ENCODE data around the gene PLEKHG7.
"Not testable (repeated sequence)": the region's sequence is repeated elsewhere in the genome, so short reads cannot be mapped to it uniquely, and the experiment has no call there.

The PLEKHG7 gene

GRCh38 chr12:92784797-92785562 is 82.2 kb downstream of the PLEKHG7 start:
- DNase-seq (ENCODE audit: low spot score), result peak; percentile 54
- TF ChIP-seq CTCF (IDR thresholded peaks at IDR 0.05; ENCODE audit: borderline replicate concordance, control extremely low read depth, extremely low read depth, insufficient read depth, missing control alignments), result peak; percentile 45
- in situ Hi-C loops (cut with MboI; ENCODE audit: low sequenced_read_pairs, unreplicated experiment), result loop anchor here (10.0 to 25.0 kb wide), 2 partner anchors 200 to 627 kb away; no protein-coding TSS in a partner anchor

DNA sequence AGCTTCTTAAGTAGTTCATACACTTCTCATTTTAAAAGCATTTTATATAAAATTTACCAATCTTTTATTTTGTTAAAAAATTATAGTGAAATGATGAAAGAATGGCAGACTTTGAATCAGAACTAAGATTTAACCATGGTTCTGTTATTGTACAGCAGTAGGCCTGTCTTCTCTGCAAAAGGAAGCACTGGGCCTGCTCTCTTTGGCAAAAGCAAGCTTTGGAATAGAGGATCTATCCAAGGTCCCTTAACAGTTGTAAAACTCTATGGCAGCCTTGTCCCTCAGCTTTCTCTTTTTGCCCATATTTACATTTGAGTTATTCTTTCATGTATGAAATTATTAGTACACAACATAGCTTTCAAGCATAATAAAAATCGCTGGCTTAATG is 82.8 kb downstream of the PLEKHG7 start:
- no peak for TF ChIP-seq CTCF (IDR thresholded peaks at IDR 0.05; ENCODE audit: borderline replicate concordance, control extremely low read depth, extremely low read depth, insufficient read depth, missing control alignments)
- no peak for DNase-seq (ENCODE audit: low spot score)
- in situ Hi-C loops (cut with MboI; ENCODE audit: low sequenced_read_pairs, unreplicated experiment), result loop anchor here (10.0 to 25.0 kb wide), 2 partner anchors 199 to 627 kb away; no protein-coding TSS in a partner anchor

- in situ Hi-C loops (cut with MboI; ENCODE audit: low sequenced_read_pairs, unreplicated experiment), result loop anchor here (10.0 to 25.0 kb wide), 2 partner anchors 199 to 626 kb away; no protein-coding TSS in a partner anchor
- no peak for DNase-seq (ENCODE audit: low spot score)
- no peak for TF ChIP-seq CTCF (IDR thresholded peaks at IDR 0.05; ENCODE audit: borderline replicate concordance, control extremely low read depth, extremely low read depth, insufficient read depth, missing control alignments)
Observed at GRCh38 chr12:92786045-92786444, 83.3 kb downstream of the PLEKHG7 start.

GRCh38 chr12:92794356-92794755 is 91.6 kb downstream of the PLEKHG7 start:
- DNase-seq (ENCODE audit: low spot score), result not testable (repeated sequence)
- in situ Hi-C loops (cut with MboI; ENCODE audit: low sequenced_read_pairs, unreplicated experiment), result loop anchor here (25.0 kb wide), 1 partner anchor 618 kb away; no protein-coding TSS in a partner anchor

DNA sequence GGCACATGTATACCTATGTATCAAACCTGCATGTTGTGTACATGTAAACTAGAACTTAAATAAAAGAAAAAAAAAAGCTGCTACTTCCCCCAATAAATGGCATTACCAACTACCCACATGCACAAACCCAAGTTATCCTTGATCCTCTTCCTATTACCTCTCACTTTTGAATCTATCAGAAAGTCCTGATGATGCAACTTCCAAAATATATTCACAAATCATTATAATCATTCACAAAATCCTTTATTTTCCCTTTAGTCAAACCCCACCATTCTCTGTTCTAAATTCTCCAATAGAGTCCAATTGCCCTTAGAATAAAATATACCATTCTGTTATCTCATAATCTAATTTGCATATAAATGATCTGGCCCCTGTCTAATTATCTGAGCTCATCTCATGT is 92.0 kb downstream of the PLEKHG7 start:
- in situ Hi-C loops (cut with MboI; ENCODE audit: low sequenced_read_pairs, unreplicated experiment), result loop anchor here (25.0 kb wide), 1 partner anchor 617 kb away; no protein-coding TSS in a partner anchor
- DNase-seq (ENCODE audit: low spot score), result no peak
- no peak for TF ChIP-seq CTCF (IDR thresholded peaks at IDR 0.05; ENCODE audit: borderline replicate concordance, control extremely low read depth, extremely low read depth, insufficient read depth, missing control alignments)

DNA sequence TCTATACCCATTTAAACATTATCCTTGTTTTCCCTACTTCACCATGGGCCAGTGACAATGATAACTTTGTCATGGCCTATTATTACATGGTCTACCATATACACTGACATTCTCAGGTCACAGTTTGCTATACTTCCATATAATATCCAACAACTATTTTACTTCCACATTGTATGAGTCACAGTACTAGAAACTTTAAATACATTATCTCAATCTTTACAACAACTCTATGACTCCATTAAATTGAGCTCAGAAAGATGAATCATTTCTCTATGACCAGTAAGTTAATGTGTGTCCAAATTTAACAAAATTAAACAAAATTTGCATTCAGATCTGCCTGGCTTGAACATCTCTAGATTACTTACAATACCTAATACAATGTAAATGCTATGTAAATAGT is 93.9 kb downstream of the PLEKHG7 start:
- no peak for TF ChIP-seq CTCF (IDR thresholded peaks at IDR 0.05; ENCODE audit: borderline replicate concordance, control extremely low read depth, extremely low read depth, insufficient read depth, missing control alignments)
- DNase-seq (ENCODE audit: low spot score), result no peak
- in situ Hi-C loops (cut with MboI; ENCODE audit: low sequenced_read_pairs, unreplicated experiment), result loop anchor here (25.0 kb wide), 1 partner anchor 616 kb away; no protein-coding TSS in a partner anchor

DNA sequence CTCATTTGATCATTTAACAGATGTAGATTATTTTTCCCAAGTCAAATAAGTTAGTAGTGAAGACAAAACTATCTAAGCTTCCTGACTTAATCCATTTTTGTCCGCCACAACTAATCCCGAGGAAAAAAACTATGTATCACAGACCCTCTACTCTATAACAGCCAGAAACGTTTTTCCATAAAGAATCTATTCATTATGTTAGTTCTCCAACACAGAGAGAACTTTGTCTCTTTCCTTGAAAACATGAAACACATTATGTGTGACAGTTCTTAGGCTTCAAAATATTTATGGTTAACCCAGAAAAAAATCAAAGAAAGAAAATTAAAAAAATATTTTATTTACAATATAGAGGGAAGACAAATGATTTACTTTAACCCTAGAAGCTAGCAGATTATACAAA is 100.1 kb downstream of the PLEKHG7 start:
- TF ChIP-seq CTCF (IDR thresholded peaks at IDR 0.05; ENCODE audit: borderline replicate concordance, control extremely low read depth, extremely low read depth, insufficient read depth, missing control alignments), result no peak
- no peak for DNase-seq (ENCODE audit: low spot score)
- in situ Hi-C loops (cut with MboI; ENCODE audit: low sequenced_read_pairs, unreplicated experiment), result no loop called here

Data from GM13976 (cell line).